ENCODE results near the gene ACTR1B.

DNA sequence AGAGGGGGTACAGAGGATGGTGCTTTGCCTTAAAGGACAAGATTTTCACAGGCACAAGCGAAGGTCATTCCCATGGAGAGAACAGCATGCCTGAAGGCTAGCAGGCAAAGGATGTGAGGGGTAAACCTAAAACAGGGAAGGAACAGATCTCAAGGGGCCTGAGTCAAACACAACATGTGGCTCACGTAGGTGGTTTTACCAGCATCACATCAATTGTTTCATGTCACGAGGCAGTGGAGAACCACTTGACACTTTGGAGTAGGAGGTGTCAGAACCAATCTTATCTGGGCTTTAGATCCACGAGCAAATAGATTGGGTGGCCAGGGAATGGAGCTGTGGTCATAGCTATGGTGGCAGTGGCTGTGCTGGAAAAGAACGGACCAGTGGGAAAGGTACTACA, 9.5 kb downstream of the ACTR1B start:
- TF ChIP-seq, protein P1, sequence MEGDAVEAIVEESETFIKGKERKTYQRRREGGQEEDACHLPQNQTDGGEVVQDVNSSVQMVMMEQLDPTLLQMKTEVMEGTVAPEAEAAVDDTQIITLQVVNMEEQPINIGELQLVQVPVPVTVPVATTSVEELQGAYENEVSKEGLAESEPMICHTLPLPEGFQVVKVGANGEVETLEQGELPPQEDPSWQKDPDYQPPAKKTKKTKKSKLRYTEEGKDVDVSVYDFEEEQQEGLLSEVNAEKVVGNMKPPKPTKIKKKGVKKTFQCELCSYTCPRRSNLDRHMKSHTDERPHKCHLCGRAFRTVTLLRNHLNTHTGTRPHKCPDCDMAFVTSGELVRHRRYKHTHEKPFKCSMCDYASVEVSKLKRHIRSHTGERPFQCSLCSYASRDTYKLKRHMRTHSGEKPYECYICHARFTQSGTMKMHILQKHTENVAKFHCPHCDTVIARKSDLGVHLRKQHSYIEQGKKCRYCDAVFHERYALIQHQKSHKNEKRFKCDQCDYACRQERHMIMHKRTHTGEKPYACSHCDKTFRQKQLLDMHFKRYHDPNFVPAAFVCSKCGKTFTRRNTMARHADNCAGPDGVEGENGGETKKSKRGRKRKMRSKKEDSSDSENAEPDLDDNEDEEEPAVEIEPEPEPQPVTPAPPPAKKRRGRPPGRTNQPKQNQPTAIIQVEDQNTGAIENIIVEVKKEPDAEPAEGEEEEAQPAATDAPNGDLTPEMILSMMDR (IDR thresholded peaks at IDR 0.05; ENCODE audit: insufficient read depth, low read length), result no peak
- TF ChIP-seq POLR2AphosphoS5 (IDR thresholded peaks at IDR 0.05; ENCODE audit: low read depth) (no peak), GABPA (IDR thresholded peaks at IDR 0.05; ENCODE audit: low read depth) (no peak), SPI1 (IDR thresholded peaks at IDR 0.05; ENCODE audit: borderline replicate concordance, low read depth) (no peak)
- TF ChIP-seq, protein P2, sequence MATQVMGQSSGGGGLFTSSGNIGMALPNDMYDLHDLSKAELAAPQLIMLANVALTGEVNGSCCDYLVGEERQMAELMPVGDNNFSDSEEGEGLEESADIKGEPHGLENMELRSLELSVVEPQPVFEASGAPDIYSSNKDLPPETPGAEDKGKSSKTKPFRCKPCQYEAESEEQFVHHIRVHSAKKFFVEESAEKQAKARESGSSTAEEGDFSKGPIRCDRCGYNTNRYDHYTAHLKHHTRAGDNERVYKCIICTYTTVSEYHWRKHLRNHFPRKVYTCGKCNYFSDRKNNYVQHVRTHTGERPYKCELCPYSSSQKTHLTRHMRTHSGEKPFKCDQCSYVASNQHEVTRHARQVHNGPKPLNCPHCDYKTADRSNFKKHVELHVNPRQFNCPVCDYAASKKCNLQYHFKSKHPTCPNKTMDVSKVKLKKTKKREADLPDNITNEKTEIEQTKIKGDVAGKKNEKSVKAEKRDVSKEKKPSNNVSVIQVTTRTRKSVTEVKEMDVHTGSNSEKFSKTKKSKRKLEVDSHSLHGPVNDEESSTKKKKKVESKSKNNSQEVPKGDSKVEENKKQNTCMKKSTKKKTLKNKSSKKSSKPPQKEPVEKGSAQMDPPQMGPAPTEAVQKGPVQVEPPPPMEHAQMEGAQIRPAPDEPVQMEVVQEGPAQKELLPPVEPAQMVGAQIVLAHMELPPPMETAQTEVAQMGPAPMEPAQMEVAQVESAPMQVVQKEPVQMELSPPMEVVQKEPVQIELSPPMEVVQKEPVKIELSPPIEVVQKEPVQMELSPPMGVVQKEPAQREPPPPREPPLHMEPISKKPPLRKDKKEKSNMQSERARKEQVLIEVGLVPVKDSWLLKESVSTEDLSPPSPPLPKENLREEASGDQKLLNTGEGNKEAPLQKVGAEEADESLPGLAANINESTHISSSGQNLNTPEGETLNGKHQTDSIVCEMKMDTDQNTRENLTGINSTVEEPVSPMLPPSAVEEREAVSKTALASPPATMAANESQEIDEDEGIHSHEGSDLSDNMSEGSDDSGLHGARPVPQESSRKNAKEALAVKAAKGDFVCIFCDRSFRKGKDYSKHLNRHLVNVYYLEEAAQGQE (IDR thresholded peaks at IDR 0.05; ENCODE audit: insufficient replicate concordance, low read depth), result no peak

Measured in HL-60 (cell line).